SK-N-SH (cell line): ENCODE results near the gene SUPT3H.

Experiments
- CTCF ChIP-seq: fragments of 200-600 bp; sonication (generic); IDR thresholded peaks from 2 replicates; pipeline ENCODE4 v1.6.1; 2017; ENCODE audit warnings: antibody characterized with exemption, mild to moderate bottlenecking, moderate library complexity
- YY1 ChIP-seq: IDR thresholded peaks from 2 replicates; pipeline ENCODE4 v1.4.0; 2012; ENCODE audit warnings: low read depth, mild to moderate bottlenecking

- TF ChIP-seq CTCF (no peak), YY1 (no peak)
Observed at GRCh38 chr6:44932651-44933091, 445.1 kb downstream of the SUPT3H start.
